WERI-Rb-1 (cell line): ENCODE measurements around the gene ZNF516.

Experiments
- DNase-seq: peaks from one replicate; pipeline ENCODE4 v3.0.0-alpha.2; 2020
- H3K27ac ChIP-seq: fragments of 250-450 bp; sonication (Bioruptor Pico); 2 replicates; pipeline ENCODE4 v1.5.1; 2020; ENCODE audit warnings: mild to moderate bottlenecking, moderate library complexity
- H3K27me3 ChIP-seq: fragments of 250-450 bp; sonication (Bioruptor Pico); 2 replicates; pipeline ENCODE4 v1.5.1; 2021; ENCODE audit warnings: mild to moderate bottlenecking, low read depth, moderate library complexity; ENCODE audit not compliant: insufficient read depth, severe bottlenecking
- H3K36me3 ChIP-seq: fragments of 250-450 bp; sonication (Bioruptor Pico); 2 replicates; pipeline ENCODE4 v1.5.1; 2020; ENCODE audit warnings: mild to moderate bottlenecking, moderate library complexity
- H3K4me3 ChIP-seq: 2 replicates; pipeline ENCODE4 v1.5.1; 2011; ENCODE audit warnings: low read depth, mild to moderate bottlenecking, control low read depth, low read length
- H3K9me3 ChIP-seq: fragments of 250-450 bp; sonication (Bioruptor Pico); 2 replicates; pipeline ENCODE4 v1.5.1; 2021; ENCODE audit warnings: mild to moderate bottlenecking, moderate library complexity; ENCODE audit not compliant: severe bottlenecking
- TF ChIP-seq, protein P1 (sequence below): IDR thresholded peaks from 2 replicates; pipeline ENCODE4 v1.5.1; 2011; ENCODE audit warnings: low read depth, mild to moderate bottlenecking, control low read depth, inconsistent platforms, low read length

Gene ZNF516

DNA sequence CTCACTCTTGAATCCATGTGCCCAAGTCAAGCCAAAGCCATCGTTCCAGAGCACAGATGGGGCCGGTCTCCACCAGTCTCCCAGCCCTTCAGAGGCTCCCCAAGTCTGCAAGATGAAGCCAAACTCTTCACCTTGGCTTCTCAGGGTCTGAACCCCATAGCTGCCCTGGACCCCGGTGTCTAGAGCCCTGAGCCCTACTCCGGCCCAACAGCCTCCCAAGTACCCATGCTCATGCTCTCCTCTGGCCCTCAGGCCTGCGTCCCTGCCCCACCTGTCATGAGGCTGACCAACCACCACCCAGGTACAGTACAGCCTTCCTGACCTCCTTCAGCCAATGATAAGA, 46.0 kb downstream of the ZNF516 start:
- Histone ChIP-seq H3K36me3 (peaks cover 5% of the 10 kb centered on the region), H3K4me3 (no peak overlapping the region), H3K27ac (no peak overlapping the region), H3K27me3 (no peaks in the 10 kb centered on the region), H3K9me3 (no peaks in the 10 kb centered on the region)
- TF ChIP-seq, protein P1, sequence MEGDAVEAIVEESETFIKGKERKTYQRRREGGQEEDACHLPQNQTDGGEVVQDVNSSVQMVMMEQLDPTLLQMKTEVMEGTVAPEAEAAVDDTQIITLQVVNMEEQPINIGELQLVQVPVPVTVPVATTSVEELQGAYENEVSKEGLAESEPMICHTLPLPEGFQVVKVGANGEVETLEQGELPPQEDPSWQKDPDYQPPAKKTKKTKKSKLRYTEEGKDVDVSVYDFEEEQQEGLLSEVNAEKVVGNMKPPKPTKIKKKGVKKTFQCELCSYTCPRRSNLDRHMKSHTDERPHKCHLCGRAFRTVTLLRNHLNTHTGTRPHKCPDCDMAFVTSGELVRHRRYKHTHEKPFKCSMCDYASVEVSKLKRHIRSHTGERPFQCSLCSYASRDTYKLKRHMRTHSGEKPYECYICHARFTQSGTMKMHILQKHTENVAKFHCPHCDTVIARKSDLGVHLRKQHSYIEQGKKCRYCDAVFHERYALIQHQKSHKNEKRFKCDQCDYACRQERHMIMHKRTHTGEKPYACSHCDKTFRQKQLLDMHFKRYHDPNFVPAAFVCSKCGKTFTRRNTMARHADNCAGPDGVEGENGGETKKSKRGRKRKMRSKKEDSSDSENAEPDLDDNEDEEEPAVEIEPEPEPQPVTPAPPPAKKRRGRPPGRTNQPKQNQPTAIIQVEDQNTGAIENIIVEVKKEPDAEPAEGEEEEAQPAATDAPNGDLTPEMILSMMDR: no peak
- no peak for DNase-seq

DNA sequence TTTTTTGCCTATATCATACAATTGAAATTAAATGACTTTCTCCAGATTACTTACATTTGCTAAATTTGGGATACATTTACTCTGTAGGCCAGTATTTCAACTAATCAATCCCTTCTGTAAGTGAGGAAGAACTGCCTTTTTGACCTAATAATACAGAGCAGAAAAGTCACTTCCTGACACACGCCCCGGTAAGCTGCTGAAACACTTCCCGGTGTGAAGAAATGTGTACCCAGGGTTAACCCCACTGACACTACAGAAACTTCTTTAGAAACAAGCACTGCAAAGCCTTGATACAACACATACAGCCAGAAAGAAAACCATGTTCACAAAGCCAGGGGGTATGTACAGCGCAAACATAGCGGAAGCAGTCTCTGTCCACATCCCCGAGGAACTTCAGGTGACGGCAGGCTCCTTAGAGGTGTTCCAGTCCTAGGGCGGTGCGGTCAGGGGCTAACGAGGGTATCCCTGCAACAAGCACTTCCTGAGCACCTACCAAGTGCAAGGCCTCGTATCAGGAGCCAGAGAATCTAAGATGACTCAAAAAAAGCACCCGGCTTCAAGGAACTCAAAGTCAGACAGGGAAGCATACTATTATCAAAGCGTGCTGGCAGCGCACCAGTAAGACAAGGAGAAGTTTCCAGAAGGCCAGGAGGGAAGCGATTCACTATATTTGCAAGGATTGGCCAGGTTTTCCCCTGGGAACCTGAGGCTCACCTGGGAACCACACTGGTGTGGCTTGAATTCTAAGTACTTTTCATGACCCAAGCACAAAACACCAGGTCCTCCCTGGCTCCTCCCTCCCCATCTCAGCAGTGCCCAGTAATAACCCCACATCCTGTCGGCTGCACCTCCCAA, 46.6 kb downstream of the ZNF516 start:
- peak; percentile 4 for DNase-seq
- Histone ChIP-seq H3K36me3 (peaks cover 9% of the 10 kb centered on the region), H3K27me3 (no peaks in the 10 kb centered on the region), H3K9me3 (no peaks in the 10 kb centered on the region), H3K4me3 (no peak overlapping the region), H3K27ac (no peak overlapping the region)
- TF ChIP-seq, protein P1: no peak

DNA sequence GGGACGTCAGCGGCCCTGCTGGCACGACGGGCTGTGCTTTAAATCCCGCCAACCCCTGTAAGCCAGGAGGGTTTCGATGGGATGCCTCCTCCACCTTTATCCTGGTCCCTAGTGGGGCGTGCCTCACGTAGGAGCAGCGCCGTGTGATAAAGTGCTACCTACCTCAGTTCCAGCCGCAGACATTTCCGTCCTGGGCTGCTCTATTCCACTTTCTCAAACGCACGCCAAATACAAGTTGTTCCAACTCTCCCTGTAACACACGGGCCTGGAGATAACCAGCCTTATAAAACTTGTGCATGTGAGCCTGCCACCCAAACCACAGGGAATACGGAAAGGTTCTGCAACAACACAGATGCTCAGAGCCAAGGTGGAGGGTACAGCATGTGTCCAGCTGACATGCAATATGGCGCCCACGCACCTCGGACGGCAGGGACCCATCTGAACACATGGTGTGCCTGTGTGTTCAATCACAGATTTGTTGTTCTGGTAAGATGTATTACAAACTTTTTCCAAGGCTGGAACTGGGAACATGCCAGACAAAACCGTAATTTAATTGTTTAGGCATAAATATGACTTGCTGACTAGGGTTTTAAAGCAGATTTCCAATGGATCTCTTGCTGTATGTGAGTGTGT, 47.7 kb downstream of the ZNF516 start:
- H3K36me3 ChIP-seq: peaks cover 19% of the 10 kb centered on the region
- TF ChIP-seq, protein P1: no peak
- H3K4me3 ChIP-seq: no peak overlapping the region
- H3K9me3 ChIP-seq: no peaks in the 10 kb centered on the region
- H3K27ac ChIP-seq: no peak overlapping the region
- H3K27me3 ChIP-seq: no peaks in the 10 kb centered on the region
- DNase-seq: no peak

DNA sequence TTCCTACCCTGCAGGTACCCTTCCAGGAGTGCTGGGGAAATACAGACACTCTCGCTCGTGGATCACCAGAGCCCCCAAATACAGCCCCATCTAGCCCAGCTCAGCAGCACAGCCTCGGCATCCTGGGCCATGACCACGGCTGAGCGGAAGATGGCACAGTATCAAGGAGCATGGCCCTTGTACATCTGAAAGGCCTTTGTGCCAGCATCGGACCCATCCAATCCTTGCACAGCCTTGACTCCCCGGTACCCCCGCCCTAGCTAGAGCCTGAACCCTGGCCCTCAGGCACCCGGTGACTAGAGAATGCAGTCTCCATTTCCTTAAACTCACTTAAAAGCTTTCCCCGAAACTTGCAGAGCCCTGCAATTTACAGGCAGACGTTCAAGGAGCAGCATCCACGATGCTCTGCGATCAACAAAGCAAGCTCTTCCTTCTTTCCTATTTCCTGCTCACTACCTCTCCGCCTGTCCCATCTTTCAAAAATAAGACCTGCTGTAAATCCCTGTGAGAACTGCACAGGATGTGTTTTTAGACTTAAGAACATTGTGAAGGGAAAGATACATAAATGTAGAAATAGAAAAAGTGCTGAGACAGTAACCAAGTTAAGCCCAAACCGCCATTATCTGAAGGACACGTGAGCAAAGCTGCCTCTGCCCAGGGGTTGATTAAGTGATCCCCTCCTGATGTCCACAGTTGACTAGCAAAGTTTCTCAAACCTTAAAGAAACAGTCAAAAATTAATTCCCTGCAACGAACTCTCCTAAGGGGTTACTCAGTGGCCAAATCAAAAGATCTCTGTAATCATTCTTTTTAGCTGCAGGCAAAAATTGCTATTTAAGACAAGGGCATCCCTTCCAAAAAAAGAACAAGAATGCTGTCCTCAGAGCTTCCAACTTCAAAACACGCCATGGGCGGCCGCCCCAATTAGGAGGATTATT, 48.5 kb downstream of the ZNF516 start:
- DNase-seq: no peak
- Histone ChIP-seq H3K27me3 (no peaks in the 10 kb centered on the region), H3K4me3 (no peak overlapping the region), H3K9me3 (no peaks in the 10 kb centered on the region), H3K36me3 (peaks cover 27% of the 10 kb centered on the region), H3K27ac (no peak overlapping the region)
- TF ChIP-seq, protein P1: no peak

DNA sequence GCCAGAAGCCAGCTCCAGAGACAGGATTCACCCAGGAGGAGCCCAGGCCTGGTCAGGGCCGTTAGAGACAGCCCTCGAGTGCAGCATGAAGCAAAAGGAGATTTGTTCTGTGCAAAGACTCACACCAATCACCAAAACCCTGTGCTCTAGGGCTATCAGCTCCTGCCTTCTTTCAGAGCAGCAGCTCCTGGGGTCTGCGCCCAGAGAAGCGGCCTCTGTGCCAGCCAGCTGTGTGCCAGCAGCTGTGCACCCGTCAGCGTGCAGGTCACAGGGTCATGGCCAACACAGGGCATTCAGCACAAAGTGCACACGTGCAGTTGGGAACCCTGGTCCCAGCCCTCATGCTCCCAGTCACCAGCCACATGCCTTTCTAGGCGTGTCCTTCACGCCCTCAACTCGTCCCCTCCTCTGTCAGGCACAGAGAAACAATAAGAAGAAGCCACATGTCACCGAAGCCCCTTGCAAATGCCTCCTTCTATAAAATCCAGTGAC, 49.3 kb downstream of the ZNF516 start:
- H3K9me3 ChIP-seq: no peaks in the 10 kb centered on the region
- DNase-seq: no peak
- H3K27ac ChIP-seq: no peak overlapping the region
- TF ChIP-seq, protein P1: no peak
- no peak overlapping the region for H3K4me3 ChIP-seq
- H3K36me3 ChIP-seq: peaks cover 33% of the 10 kb centered on the region
- no peaks in the 10 kb centered on the region for H3K27me3 ChIP-seq
